ENCODE results near the gene CNTNAP3B.
"Not testable (repeated sequence)": the region's sequence is repeated elsewhere in the genome, so short reads cannot be mapped to it uniquely, and the experiment has no call there.

The CNTNAP3B gene

DNA sequence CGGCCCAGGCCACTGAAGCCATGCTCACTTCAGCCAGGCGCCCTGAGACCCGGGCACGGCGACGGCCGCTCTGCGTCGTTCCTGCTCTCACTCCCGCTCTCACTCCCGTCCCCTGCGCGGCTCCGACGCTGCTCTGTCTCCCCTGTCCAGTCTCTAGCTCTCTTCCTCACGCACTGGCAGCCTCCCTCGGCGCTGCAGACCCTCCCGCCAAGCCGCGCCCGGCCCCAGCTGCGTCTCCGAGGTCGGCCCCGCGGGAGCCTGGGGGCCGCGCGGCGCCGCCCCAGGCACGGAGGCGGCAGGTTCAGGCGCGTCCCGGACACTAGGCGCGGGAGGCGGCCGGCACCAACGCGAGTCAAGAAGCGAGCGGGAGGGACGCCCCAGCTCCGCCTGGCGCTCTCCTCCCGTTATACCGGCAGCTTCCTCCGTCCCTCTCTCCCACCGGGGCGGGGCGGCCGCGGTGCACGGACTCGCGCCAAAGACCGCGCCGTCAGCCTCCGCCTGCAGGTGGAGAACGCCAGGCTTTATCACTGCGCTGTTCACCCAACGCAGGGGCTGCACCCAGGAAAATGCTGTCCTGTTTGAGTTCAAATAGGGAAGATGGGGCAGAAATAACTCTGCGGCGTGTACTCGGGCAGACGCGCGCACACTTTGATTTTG lies at the start of gene CNTNAP3B:
Gene CNTNAP3B (minus strand): TSS at position 354 of the 657 bp plus-strand sequence. CDS start 332 bp downstream, at position 22.
- not testable (repeated sequence) for DNase-seq

DNA sequence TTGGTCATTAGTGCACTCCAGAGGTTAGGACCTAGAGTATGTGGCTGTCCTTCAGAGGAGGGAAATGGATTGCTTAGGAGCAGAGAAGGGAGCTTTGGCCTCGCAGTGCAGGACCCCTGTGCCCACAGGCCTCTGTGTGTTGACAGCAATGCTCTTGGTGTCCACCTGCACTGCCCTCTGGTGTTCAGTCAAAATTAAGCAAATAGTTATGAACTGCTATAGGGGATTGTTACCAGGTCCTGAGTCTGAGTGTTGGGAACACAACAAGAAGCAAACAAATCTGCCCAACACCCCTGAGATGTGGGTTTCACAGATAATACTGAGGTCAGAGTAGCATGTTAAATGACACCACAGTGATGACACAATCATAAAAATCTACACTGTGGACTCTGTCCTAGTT lies 31.1 kb upstream of the CNTNAP3B start:
- not testable (repeated sequence) for DNase-seq

DNA sequence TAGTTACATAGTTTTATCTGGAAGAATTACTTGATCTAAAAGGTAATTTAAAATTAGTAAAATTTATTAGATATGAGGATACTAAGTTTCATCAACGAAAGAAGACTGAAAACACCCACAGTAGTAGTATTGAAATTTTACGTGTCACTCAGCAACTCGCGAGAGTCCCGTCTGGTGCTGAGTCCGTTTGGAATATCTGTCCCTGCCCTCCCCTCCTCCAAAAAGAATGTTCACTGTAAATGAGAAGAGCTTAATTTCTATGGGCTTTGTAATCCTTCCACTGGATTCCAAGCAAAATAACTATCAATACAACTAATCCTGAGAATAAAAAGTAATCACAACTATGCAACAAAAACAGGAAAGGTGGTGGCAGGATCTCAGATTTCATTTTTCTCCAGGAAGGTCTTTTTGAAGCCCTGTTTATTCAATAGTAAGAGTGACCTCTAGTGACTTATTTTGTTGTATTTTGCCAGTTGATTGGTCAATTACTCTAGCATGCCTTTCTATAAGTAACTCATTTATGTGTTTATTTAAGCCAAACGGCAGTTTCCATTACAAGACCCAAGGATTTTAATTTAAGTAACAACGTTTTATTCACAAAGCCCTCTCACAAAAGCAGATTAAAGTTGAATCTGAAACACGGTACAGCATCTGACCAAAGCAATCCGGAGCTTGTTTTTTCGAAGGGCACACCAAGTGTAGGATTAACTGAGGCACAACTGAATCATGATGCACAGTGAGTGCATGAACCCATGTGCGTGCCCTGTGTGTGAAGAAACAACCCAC lies 2.0 kb downstream of the CNTNAP3B start:
- not testable (repeated sequence) for DNase-seq

DNA sequence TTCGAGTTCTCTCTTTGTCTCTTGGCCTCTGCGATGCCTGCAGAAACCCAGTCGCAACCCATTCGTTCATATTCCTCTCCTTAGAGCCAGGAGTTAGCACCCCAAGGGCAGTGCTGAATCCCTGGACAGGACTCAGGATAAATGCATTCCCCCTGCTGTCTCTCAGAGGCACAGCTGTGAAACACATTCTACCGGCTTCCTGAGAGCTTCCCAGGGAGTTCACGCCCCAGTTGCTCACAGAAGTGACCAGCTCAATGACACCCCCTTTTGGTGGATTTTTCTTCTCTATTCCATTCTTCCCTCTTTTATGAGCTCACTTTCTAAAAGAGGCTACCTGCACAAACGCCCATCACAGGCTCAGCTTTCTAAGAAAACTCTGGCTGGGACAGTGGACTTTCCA lies 8.2 kb downstream of the CNTNAP3B start:
- DNase-seq = not testable (repeated sequence)

DNA sequence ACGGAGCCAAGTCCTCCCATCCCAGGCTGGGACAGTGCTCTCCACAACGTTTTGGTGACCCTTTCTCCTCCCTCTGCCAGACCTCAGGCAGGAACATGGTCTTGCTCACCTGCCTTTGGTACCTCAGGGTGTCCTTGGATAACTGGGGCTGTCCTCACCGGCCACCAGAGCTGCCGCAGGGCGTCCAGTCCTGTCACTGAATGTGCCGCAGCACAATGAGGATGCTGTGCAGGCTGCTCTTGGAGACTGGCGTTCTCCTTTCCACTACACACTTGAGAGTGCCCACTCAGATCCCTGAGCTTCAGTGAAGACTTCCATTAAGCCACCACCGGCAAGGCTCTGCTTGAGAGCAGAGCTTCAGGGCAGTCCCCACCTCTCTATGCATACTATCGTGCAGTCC lies 33.3 kb downstream of the CNTNAP3B start:
- DNase-seq = not testable (repeated sequence)

DNA sequence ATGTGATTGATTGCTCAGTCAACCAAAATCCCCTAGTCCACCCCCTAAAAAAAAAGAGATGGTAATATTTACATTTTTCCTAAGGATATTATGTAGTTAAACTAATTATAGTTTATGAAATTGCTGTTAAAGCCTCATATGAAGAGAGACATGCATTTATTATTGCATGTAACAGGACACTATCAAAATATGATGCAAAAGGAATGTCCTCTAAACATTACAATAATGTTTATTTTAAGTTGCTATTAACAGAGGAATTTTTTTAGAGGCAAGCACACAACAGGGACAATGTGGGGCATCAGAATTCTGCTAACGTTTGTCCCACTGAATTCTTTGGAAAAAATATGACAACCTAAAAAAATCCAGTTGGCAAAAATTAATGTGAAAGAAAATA lies 44.7 kb downstream of the CNTNAP3B start:
- not testable (repeated sequence) for DNase-seq

DNA sequence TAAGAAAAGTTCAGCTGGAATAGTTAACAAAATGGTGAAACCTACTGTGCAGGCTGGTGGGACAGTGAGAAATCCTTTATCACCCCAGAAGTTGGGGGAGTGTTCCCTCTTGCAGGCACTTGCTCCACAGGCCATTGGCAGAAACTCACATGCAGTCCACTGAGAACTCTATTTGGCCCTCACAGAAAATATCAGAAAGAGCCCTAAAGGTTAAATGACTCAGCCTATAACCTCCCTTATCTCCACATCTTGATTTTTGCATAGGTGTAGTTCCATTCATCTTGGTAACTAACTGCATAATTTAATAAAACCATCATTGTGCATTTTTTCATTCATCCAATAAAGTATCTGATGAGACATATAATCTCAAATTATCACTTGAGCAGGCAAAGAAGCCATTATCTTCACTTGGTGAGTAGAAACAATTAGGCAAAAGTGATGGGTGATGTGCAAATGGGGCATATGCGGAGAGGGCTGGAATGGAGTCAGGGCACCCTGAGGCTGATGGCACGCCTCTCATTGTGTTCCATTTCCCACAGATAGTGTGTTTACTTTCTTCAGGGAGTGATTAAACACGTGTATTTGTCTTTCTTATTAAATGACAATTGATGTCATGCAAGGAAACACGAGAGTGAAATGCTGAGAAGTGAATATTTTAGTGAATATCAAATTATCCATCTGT lies 45.2 kb downstream of the CNTNAP3B start:
- DNase-seq = not testable (repeated sequence)

DNA sequence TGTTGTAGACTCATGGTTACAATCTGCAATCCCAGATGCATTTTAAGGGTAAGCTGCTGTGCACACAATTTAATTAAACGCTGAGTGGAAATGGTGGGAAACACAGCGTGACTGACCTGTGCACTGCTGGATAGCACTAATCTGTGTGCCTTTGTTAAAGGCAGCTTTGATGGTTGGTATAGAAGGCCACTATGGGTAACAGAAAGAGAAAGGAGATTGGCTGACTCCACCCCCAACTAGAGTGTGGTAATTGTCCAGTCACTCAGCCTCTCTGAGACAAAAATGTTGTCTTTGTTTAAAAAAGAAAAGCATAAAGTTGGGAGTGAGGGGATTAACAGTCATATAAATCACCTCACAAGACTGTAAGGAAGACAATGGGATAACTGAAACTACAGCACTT lies 48.9 kb downstream of the CNTNAP3B start:
- DNase-seq = not testable (repeated sequence)

DNA sequence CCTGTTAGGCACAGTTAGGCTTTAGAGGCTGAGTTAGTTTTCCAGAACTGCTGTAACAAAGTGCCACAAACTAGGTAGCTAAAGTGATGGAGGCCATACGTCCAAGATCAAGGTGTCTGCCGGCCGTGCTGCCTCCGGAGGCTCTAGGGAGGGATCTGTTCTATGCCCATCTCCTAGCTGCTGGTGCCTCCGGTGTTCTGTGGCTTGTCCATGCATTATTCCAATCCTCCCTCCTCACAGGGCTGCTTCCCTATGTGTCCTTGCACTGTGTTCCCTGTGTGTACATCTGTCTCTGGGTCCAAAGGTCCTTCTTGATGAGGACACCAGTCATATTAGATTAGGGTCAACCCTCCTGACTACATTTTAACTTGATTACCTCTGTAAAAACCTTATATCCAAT lies 54.4 kb downstream of the CNTNAP3B start:
- not testable (repeated sequence) for DNase-seq

DNA sequence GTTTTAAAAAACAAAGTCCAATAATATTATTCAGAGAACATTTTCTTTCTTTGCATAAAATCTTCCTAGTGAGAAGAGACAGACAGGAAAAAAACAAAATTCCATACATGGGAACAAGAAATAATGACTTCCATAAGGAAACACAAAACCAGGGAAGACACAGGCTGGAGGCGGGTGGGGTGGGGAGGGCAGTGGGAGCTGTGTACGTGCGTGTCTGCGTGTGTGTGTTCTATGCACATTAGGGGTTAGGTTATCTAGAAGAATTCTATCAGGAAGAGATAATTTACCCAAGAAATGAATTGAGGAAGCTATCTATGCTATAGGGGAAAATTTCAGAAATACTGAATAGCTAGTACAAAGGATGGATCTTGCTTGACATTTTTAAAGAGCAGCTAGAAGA lies 58.2 kb downstream of the CNTNAP3B start:
- DNase-seq = not testable (repeated sequence)

DNA sequence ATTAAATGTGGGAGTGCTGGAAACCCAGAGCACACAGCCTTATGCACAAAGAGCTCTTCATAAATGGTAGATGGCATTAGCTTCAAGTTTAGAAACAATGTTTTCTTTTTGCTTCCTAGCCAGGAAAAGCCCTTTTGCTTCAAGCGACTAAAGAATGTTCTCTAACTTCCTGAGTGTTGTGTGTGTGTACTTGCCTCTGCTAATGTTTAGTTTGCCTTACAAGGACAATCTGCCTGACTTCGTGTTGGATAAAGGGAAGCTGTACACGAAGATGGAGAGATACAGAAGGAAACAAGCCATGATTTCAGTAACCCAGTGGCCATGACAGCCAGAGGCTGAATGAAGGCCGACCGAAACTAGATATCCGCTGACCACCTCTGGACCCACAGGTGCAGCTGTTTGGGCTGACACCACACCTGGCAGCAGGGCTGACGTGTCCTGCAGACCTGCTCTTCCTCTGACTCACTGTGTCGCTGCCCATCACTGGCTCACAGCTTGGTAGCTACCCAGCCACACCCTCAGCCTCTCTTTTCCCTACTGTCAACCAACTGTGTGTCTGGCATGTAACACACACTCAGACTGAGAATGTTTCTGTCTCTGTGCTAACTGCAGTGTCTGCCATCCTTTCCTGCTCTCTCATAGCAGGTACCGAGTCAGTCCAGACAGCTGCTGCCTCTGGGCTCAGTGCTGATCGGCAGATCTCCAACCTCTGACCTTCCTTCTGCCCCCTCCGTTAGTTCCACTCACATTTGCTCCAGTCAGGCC lies 59.0 kb downstream of the CNTNAP3B start:
- DNase-seq = not testable (repeated sequence)

DNA sequence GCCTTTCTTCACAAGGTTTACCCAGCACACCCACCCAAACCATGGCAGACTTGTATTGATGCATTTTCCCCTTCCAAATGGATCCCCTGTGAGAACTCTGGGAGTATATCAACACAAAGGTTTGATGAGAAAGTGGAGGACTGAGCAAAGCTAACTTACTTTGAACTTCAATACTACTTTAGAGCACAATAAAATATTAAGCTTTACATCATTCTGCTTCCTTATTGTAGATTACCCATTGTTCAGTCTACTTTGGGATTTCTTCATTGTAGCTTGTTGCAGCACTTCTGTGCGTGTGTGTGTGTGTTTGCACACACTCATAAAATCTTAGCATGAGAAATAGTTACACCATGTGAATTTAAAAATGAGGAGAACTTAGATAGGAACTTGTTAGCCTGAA lies 75.4 kb downstream of the CNTNAP3B start:
- DNase-seq = not testable (repeated sequence)

DNA sequence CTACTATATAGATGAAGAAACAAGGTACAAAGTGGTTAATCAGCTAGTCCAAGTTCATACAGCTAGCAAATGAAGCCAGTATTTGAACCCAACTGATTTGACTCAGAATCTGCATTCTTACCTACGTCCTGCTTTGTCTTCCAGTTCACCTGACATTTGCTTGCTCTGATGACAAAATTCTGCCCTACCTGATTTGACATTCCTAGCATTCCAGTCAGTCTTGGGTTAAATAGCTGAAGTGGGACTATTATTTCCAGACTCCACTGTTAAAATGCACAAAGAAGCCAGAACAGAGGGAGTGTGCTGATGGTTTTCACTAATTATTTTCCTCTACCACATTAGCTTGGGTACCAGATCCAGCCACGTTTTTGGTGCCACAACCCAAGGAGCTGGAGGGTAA lies 78.5 kb downstream of the CNTNAP3B start:
- DNase-seq = not testable (repeated sequence)

DNA sequence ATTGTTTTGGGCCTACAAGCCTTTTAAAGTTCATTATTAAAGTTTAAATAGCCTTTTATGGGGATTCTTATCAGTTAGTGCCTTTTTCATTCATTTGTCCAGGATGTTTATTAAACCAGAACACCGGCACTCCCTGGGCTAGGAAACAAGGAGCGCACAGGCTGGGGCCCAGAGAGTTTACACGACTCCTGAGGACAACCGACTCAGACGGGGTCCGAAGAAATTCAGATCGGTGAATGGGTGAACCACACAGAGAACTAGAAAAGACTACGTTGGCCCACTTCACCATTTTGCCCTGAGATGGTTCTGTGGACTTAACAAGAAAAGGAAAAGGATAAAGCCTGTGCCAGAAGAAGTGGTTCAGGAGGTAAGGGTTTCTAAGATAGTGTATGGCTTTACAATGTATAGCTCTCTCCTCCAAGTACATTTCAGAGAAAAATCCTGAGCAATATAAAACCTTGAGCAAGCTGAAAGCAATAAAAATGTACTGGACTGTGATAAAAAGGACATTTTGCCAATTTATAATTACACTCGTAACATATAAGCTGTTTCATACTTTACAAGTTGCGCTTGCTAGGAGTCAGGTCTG lies 84.7 kb downstream of the CNTNAP3B start:
- not testable (repeated sequence) for DNase-seq

DNA sequence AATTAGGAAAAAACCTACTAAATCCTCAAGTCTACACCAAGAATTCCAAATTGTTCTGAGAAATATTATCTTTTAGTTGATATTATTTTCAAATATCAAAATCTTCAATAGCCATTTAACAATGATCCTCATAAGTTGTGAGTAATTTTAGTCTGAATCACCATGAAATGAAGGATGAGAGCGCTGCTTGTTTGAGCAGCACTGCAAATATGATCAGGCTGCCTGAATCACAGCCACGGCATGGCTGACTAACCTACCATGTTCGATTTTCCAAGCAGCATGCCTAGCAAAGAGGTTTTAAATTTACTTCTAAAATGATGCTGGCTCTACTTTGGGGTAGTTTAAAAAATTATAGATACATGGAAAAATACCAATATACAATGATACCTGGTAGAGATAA lies 95.7 kb downstream of the CNTNAP3B start:
- DNase-seq = not testable (repeated sequence)

DNA sequence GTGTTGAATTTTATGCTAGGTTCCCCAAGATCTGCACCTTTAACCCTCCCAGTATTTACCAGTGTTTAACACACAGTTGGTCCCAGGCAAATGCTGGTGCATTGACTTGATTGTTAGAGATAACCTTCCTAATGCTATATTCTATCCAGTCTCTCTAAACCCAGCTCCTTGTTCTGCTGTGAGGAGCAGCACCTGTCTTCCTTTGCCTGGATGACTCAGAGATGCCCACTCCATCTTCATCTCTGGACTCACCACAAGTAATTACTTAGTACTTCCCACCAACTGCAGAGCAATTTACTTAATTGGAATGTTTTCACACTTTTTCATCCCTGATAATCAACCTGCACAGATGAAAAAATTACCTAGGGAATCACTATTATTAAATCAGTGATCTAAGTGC lies 108.6 kb downstream of the CNTNAP3B start:
- DNase-seq = not testable (repeated sequence)

DNA sequence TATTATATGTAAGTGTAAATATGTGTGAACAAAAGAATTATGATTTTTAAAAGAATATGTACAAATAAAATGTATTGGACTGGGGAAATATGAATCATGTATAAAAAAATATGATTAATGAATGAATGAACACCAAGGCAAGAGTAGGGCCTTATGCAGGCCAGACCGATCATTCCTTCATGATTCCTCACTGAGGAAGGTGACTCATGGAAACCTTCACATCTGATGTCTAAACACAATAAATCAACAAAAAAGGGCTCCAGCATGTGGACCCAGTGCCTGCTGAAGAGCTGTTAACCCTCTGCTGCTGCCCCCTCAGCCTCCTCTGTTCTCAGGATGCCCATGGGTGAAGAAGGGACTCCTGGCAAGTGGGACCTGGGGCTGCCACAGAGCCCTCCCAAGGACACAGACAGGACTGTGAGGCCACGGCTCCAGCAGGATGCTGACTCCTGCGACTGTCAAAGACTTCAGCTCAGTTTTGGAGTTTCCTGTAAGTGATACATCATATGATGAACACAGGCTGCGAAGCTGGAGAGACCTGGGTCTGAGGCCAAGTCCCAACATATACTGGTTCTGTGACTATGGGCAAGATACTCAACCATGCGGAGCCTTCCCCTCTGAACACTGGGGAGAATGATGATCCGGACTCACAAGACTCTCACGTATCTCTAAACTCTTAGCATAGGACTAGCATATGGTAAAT lies 110.9 kb downstream of the CNTNAP3B start:
- not testable (repeated sequence) for DNase-seq

DNA sequence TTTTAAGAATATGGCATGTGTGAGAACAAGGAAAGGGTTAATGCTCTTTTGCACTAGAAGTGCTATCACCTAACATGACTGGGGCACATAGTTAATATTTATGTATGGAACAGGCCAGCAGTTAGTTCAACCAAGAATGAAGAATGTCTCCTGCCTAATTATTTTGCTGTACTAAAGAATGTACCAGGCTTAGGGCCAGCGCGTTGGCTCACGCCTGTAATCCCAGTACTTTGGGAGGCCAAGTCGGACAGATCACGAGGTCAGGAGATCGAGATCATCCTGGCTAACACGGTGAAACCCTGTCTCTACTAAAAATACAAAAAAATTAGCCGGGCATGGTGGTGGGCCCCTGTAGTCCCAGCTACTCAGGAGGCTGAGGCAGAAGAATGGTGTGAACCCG lies 114.9 kb downstream of the CNTNAP3B start:
- not testable (repeated sequence) for DNase-seq

DNA sequence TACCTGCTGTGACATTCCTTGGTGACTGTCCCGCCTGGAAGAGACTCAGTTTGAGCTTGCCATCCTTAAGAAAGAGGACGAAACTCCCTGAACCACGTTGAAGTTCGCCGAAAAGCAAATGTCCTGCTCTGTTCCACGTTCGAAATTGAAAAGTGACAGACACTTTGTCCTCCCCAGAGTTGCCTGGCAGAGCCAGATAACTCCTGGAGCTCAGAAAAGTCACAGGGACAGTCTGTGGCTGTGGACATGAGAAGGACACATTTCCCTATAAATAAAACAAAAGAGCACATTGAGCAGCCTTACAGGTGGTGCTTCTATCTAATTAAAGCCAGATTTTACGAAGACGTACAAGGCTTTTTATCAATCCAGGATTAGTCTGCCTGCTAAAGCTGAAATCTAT lies 137.6 kb downstream of the CNTNAP3B start:
- not testable (repeated sequence) for DNase-seq

DNA sequence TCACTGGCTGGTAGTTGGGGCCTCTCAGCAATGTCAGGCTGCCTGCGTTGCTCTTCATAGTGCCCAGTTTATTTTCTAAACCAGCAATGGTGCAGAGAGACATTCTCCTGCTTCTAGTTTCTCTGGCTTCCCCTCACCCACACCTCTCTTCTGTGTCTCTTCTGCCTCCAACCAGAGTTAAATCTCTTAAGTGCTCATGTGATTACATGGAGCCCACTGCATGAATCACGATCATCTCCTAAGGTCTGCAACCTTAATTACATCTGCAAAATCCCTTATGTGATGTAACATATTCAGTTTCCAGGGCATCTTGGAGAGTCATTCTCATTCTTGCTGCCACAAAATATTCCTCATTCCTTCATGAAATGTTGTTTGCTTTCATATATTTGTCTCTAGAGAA lies 149.0 kb downstream of the CNTNAP3B start:
- DNase-seq = not testable (repeated sequence)

DNA sequence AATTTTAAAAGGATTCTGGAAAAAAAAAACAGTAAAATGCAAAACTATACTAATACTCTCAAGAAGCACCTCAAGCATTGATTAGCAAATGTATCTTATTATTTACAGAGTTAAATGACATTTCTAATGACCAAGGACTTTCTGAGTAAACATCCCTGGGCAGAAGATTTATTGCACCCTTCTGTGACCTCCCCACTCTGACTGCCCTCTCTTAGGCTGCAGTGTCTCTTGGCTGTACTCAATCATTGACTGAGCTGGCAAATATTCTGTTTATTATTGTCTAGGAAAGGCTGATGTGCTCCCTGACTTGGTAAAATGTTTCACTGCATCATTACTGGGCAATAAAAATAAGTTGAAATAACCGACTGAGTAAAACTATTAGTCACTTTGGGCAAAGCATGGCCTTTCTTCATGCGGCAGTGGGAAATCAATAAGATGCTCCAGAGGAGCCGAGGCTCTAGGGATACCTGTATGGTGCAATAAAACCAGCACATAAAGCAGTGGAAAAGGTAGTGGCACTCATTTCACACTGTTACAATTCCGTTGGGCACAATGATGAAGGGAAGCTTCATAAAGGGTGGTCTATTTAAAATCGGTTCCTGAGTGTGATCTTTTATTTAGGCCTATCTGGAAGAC lies 151.1 kb downstream of the CNTNAP3B start:
- DNase-seq = not testable (repeated sequence)

Data from GF-D8 (cell line).